GM12872 (cell line): ENCODE results near the gene UBA3.

Source experiments
- TF ChIP-seq, protein P1 (sequence below): IDR thresholded peaks from 3 replicates; pipeline ENCODE4 v1.5.1; 2011; ENCODE audit warnings: low read depth, mild to moderate bottlenecking, low read length, moderate library complexity; ENCODE audit not compliant: insufficient read depth

The UBA3 gene

GRCh38 chr3:69121513-69121912 lies 41.3 kb upstream of the UBA3 start:
- TF ChIP-seq, protein P1, sequence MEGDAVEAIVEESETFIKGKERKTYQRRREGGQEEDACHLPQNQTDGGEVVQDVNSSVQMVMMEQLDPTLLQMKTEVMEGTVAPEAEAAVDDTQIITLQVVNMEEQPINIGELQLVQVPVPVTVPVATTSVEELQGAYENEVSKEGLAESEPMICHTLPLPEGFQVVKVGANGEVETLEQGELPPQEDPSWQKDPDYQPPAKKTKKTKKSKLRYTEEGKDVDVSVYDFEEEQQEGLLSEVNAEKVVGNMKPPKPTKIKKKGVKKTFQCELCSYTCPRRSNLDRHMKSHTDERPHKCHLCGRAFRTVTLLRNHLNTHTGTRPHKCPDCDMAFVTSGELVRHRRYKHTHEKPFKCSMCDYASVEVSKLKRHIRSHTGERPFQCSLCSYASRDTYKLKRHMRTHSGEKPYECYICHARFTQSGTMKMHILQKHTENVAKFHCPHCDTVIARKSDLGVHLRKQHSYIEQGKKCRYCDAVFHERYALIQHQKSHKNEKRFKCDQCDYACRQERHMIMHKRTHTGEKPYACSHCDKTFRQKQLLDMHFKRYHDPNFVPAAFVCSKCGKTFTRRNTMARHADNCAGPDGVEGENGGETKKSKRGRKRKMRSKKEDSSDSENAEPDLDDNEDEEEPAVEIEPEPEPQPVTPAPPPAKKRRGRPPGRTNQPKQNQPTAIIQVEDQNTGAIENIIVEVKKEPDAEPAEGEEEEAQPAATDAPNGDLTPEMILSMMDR: no peak

DNA sequence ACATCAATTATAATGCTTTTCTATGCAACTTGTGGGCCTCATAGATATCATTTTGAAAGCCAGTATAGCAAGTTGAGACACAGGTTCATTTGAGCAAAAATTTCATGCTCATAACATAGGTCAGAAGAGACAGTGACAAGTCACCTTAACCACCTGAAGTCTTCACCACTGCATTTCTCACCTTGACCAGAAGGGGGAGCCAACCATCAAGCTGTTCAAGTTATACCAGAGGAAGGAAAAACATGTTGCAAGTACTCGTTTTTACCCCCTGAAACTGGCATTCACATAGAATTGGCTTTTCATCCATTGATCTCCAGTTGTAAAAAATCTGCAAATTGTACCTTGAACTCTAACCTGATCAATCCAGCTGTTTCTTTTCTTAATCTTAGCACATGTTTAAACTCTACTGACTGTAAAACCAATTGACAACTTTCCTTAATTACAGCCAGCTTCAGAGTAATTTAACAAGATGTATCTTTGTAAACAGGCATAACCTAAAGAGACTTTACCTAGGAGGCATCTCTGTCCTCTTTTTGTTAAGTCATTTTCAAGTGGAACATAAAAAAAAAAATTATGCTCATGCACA lies 40.8 kb upstream of the UBA3 start:
- TF ChIP-seq, protein P1: peak; percentile 96

DNA sequence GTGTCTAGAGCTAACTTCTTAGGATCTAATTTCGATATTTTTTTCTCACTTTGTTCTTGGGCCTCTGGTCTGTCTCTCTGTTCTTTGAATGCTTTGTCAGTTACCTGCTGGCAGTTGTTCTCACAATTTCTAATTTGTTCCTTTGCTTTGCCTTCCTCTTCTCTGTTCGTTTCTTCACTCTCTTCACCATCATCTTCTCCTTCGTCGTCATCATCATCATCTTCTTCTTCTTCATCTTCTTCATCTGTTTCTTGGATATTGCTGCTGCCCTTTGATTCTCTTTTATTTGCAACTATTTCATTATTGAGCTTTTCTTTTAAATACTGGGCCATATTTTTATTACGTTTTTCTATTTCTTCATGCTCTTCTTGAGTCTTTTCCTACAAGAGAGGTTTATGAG lies 39.5 kb upstream of the UBA3 start:
- TF ChIP-seq, protein P1: no peak

DNA sequence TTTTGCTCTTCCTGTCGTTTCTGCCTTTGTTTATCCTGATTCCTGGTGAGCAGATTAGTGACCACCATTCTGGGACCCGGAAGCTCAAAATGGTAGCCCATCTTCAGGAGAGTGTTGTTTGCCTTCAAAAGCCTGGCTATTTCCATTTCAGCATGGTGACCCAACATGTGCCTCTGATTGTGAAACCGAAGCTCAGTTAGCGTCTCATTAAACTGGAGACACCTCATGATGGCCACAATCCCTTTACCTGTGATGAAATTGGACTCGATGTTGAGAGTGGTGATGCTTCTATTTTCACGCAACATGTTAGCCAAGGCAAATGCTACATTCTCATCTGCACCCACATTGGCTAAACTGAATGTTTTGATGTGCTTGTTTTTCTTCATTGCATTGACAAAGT lies 39.0 kb upstream of the UBA3 start:
- TF ChIP-seq, protein P1: no peak

GRCh38 chr3:69118555-69118954 lies 38.4 kb upstream of the UBA3 start:
- TF ChIP-seq, protein P1: no peak

- TF ChIP-seq, protein P1: no peak
Measured at GRCh38 chr3:69116897-69117296, 36.7 kb upstream of the UBA3 start.

DNA sequence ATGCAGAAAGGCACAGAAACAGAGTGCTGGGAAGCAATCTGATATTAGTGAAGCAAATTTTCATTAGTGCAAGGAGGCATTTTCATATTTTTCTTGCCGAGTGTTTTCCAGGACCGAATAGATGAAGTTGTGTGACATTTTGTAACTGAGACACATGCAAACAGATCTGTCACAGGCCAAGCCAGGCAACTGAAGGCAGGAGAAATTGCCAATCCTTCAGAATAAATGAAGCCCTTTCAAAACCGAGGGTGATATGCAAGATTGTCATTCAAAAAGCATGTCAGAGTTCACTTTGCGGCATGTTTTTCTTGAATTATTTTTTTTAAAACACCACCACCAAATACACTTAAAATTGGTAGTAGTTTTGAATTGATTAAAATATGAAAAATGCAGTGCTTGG lies 36.0 kb upstream of the UBA3 start:
- TF ChIP-seq, protein P1: no peak
